SK-N-SH (cell line): ENCODE results near the gene NTRK3.

ENCODE experiments used
- CTCF ChIP-seq: fragments of 200-600 bp; sonication (generic); IDR thresholded peaks from 2 replicates; pipeline ENCODE4 v1.6.1; 2017; ENCODE audit warnings: antibody characterized with exemption, mild to moderate bottlenecking, moderate library complexity
- GATA2 ChIP-seq: sonication (generic); formaldehyde crosslinking; IDR thresholded peaks from 2 replicates; pipeline ENCODE4 v1.5.0; 2020; ENCODE audit warnings: mild to moderate bottlenecking, missing genetic modification reagents
- RAD21 ChIP-seq: IDR thresholded peaks from 2 replicates; pipeline ENCODE4 v1.6.1; 2012; ENCODE audit warnings: mild to moderate bottlenecking, low read length
- SIN3A ChIP-seq: IDR thresholded peaks from 2 replicates; pipeline ENCODE4 v1.6.1; 2012; ENCODE audit warnings: low read depth, mild to moderate bottlenecking, low read length, moderate library complexity, borderline replicate concordance

GRCh38 chr15:87827131-87827530 lies 429.4 kb downstream of the NTRK3 start:
- TF ChIP-seq CTCF (no peak), SIN3A (no peak), RAD21 (no peak), GATA2 (CRISPR knock-in tag) (no peak)
